ENCODE measurements around the gene STEAP1B. TPM values are rescaled to one million over a fixed set of nuclear protein-coding genes. Genes with fewer than 3 reads are reported as not detected.

STEAP1B gene
- total and polyA plus RNA-seq, 2 experiments from 2014 or later, result 0.16 TPM; not detected in 1

GRCh38 chr7:22447762-22448161, 52.2 kb downstream of the STEAP1B start:
- no peak overlapping the region for H3K4me2 ChIP-seq
- no peak overlapping the region for H3K27ac ChIP-seq
- H3K4me1 ChIP-seq (ENCODE audit: insufficient read depth), result peaks cover 13% of the 10 kb centered on the region
- no peaks in the 10 kb centered on the region for H3K9me2 ChIP-seq (replicated peaks; ENCODE audit: insufficient read depth)
- no peaks in the 10 kb centered on the region for H4K20me1 ChIP-seq (ENCODE audit: insufficient read depth, poor library complexity, severe bottlenecking)
- H3K79me2 ChIP-seq, result no peaks in the 10 kb centered on the region
- H3K27me3 ChIP-seq, result no peaks in the 10 kb centered on the region
- no peaks in the 10 kb centered on the region for H3K36me3 ChIP-seq (replicated peaks; ENCODE audit: insufficient read depth, low read depth)
- H2AFZ ChIP-seq, result no peak overlapping the region
- DNase-seq (ENCODE audit: low spot score), result no peak
- no peaks in the 10 kb centered on the region for H3K9me3 ChIP-seq (ENCODE audit: low read depth)
- no peak overlapping the region for H3K4me3 ChIP-seq
- WGBS (ENCODE audit: low lambda C conversion rate, missing lambda C conversion rate), result 86% methylated on average over 3 of the region's 3 CpGs
- no peak for TF ChIP-seq EZH2phosphoT487 (IDR thresholded peaks at IDR 0.05; ENCODE audit: low read depth, severe bottlenecking, unreplicated experiment)
- no peak for TF ChIP-seq CTCF (IDR thresholded peaks at IDR 0.05; ENCODE audit: poor library complexity)

DNA sequence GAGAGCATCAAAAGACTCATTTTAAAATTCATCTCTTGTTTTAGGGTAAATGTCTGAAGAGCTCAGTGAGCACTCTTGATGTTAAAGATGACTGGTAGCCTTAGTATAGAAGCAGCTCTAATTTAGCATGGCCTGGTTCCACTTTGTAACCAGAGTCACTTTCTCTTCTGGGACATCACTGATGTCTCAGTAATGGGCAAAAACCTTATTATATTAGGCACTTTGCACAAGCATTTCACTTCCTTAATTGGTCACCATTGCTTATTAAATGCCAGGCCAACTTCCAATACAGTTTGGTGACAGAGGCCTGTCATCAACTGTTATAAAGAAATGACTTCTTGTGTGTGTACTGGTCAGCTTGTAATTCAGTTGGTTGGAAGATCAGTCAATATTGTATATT, 53.0 kb downstream of the STEAP1B start:
- Histone ChIP-seq H3K4me1 (ENCODE audit: insufficient read depth) (peaks cover 18% of the 10 kb centered on the region), H3K36me3 (replicated peaks; ENCODE audit: insufficient read depth, low read depth) (no peaks in the 10 kb centered on the region), H3K4me3 (no peak overlapping the region), H3K27ac (no peak overlapping the region), H2AFZ (no peak overlapping the region), H4K20me1 (ENCODE audit: insufficient read depth, poor library complexity, severe bottlenecking) (no peaks in the 10 kb centered on the region), H3K9me2 (replicated peaks; ENCODE audit: insufficient read depth) (no peaks in the 10 kb centered on the region), H3K9me3 (ENCODE audit: low read depth) (no peaks in the 10 kb centered on the region), H3K4me2 (no peak overlapping the region), H3K27me3 (no peaks in the 10 kb centered on the region), H3K79me2 (no peaks in the 10 kb centered on the region)
- TF ChIP-seq CTCF (IDR thresholded peaks at IDR 0.05; ENCODE audit: poor library complexity), result no peak
- no peak for TF ChIP-seq EZH2phosphoT487 (IDR thresholded peaks at IDR 0.05; ENCODE audit: low read depth, severe bottlenecking, unreplicated experiment)
- no peak for TF ChIP-seq EZH2 (IDR thresholded peaks at IDR 0.05; ENCODE audit: borderline replicate concordance)
- no peak for DNase-seq (ENCODE audit: low spot score)

DNA sequence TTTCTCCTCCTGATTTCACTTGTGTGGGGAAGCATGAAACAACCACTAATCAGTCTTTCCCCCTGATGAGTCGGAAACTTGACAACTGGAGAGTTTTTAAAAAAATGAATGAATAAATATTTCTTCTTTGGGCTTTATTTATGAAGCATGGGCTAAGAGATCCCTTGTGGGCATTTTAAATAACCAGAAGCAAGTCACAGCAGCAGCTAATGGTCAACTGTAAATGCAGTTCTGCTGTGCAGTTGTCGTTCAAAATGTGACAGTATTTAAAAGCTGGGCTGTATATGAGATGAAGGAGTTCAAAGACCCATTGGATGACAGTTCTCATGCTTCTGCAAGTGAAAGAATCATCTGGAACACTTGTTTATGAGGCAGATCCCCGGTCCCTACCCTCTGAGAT, 54.1 kb downstream of the STEAP1B start:
- peaks cover 13% of the 10 kb centered on the region for H3K4me1 ChIP-seq (ENCODE audit: insufficient read depth)
- no peaks in the 10 kb centered on the region for H3K27me3 ChIP-seq
- H3K9me3 ChIP-seq (ENCODE audit: low read depth), result no peaks in the 10 kb centered on the region
- no peak overlapping the region for H3K4me3 ChIP-seq
- DNase-seq (ENCODE audit: low spot score), result no peak
- H2AFZ ChIP-seq, result no peak overlapping the region
- no peaks in the 10 kb centered on the region for H3K79me2 ChIP-seq
- no peaks in the 10 kb centered on the region for H4K20me1 ChIP-seq (ENCODE audit: insufficient read depth, poor library complexity, severe bottlenecking)
- H3K4me2 ChIP-seq, result no peak overlapping the region
- no peaks in the 10 kb centered on the region for H3K36me3 ChIP-seq (replicated peaks; ENCODE audit: insufficient read depth, low read depth)
- TF ChIP-seq EZH2 (IDR thresholded peaks at IDR 0.05; ENCODE audit: borderline replicate concordance) (no peak), CTCF (IDR thresholded peaks at IDR 0.05; ENCODE audit: poor library complexity) (no peak), EZH2phosphoT487 (IDR thresholded peaks at IDR 0.05; ENCODE audit: low read depth, severe bottlenecking, unreplicated experiment) (no peak)
- no peak overlapping the region for H3K27ac ChIP-seq
- H3K9me2 ChIP-seq (replicated peaks; ENCODE audit: insufficient read depth), result no peaks in the 10 kb centered on the region
- WGBS (ENCODE audit: low lambda C conversion rate, missing lambda C conversion rate), result 86% methylated on average over 3 of the region's 3 CpGs

GRCh38 chr7:22445140-22445743, 54.7 kb downstream of the STEAP1B start:
- H3K9me3 ChIP-seq (ENCODE audit: low read depth), result no peaks in the 10 kb centered on the region
- H3K4me3 ChIP-seq, result no peak overlapping the region
- DNase-seq (ENCODE audit: low spot score), result no peak
- no peak overlapping the region for H3K27ac ChIP-seq
- no peaks in the 10 kb centered on the region for H3K27me3 ChIP-seq
- H4K20me1 ChIP-seq (ENCODE audit: insufficient read depth, poor library complexity, severe bottlenecking), result no peaks in the 10 kb centered on the region
- WGBS (ENCODE audit: low lambda C conversion rate, missing lambda C conversion rate), result 62% methylated on average over 14 of the region's 14 CpGs
- H2AFZ ChIP-seq, result no peak overlapping the region
- no peaks in the 10 kb centered on the region for H3K36me3 ChIP-seq (replicated peaks; ENCODE audit: insufficient read depth, low read depth)
- TF ChIP-seq CTCF (IDR thresholded peaks at IDR 0.05; ENCODE audit: poor library complexity) (no peak), EZH2 (IDR thresholded peaks at IDR 0.05; ENCODE audit: borderline replicate concordance) (no peak), EZH2phosphoT487 (IDR thresholded peaks at IDR 0.05; ENCODE audit: low read depth, severe bottlenecking, unreplicated experiment) (no peak)
- H3K4me1 ChIP-seq (ENCODE audit: insufficient read depth), result peaks cover 13% of the 10 kb centered on the region
- H3K4me2 ChIP-seq, result no peak overlapping the region
- H3K9me2 ChIP-seq (replicated peaks; ENCODE audit: insufficient read depth), result no peaks in the 10 kb centered on the region
- no peaks in the 10 kb centered on the region for H3K79me2 ChIP-seq

Data from hepatocyte (in vitro differentiated cells).